ENCODE measurements around the gene EFCC1.

GRCh38 chr3:129056451-129057173 lies 55.5 kb downstream of the EFCC1 start:
- TF ChIP-seq CTCF (conservative IDR thresholded peaks at IDR 0.05; ENCODE audit: low read depth, low read length) (no peak), EZH2 (IDR thresholded peaks at IDR 0.05; ENCODE audit: borderline replicate concordance, low read depth, low read length, poor library complexity, severe bottlenecking) (no peak)
